HG02885 (cell line): ENCODE results near the gene ZNF460.
"Not testable (repeated sequence)": the region's sequence is repeated elsewhere in the genome, so short reads cannot be mapped to it uniquely, and the experiment has no call there.

Experiments
- ATAC-seq: cut with Tn5 transposase; IDR thresholded peaks from one replicate; pipeline ENCODE4 v1.9.1; 2021; ENCODE audit warnings: mild to moderate bottlenecking; ENCODE audit not compliant: unreplicated experiment, poor library complexity

Gene ZNF460

GRCh38 chr19:57280165-57280961, at the start of gene ZNF460:
Gene ZNF460 (plus strand): TSS chr19:57280485. CDS start chr19:57280807, 322 bp downstream.
- ATAC-seq = peak; percentile 79

GRCh38 chr19:57231686-57232085, 48.6 kb upstream of the ZNF460 start:
- no peak for ATAC-seq

- no peak for ATAC-seq
These were observed 47.1 kb upstream of the ZNF460 start for GRCh38 chr19:57233207-57233606.

GRCh38 chr19:57239982-57240310, 40.3 kb upstream of the ZNF460 start:
- ATAC-seq = no peak

- peak; percentile 94 for ATAC-seq
These were observed 39.8 kb upstream of the ZNF460 start, which contains the start of gene ZNF805 for GRCh38 chr19:57240311-57241090. Gene ZNF805 (plus strand): TSS chr19:57240632. CDS start chr19:57240892, 260 bp downstream.

GRCh38 chr19:57241176-57241575, 39.1 kb upstream of the ZNF460 start:
- ATAC-seq = no peak

GRCh38 chr19:57242821-57243220, 37.5 kb upstream of the ZNF460 start:
- no peak for ATAC-seq

GRCh38 chr19:57244513-57244912, 35.8 kb upstream of the ZNF460 start:
- ATAC-seq = no peak

- ATAC-seq = no peak
These were observed 35.2 kb upstream of the ZNF460 start for GRCh38 chr19:57245066-57245465.

- ATAC-seq = no peak
These were observed 34.3 kb upstream of the ZNF460 start for GRCh38 chr19:57245959-57246358.

GRCh38 chr19:57248646-57249045, 31.6 kb upstream of the ZNF460 start:
- ATAC-seq = no peak

- ATAC-seq = no peak
These were observed 31.0 kb upstream of the ZNF460 start for GRCh38 chr19:57249329-57249728.

- ATAC-seq = not testable (repeated sequence)
These were observed 26.5 kb upstream of the ZNF460 start for GRCh38 chr19:57253767-57254166.

GRCh38 chr19:57262044-57262443, 18.2 kb upstream of the ZNF460 start:
- no peak for ATAC-seq

GRCh38 chr19:57263244-57263741, 17.0 kb upstream of the ZNF460 start:
- no peak for ATAC-seq

GRCh38 chr19:57267291-57267690, 13.0 kb upstream of the ZNF460 start:
- ATAC-seq = no peak

GRCh38 chr19:57269515-57270250, 10.6 kb upstream of the ZNF460 start:
- no peak for ATAC-seq

- ATAC-seq = no peak
These were observed 9.0 kb upstream of the ZNF460 start for GRCh38 chr19:57271280-57271679.

GRCh38 chr19:57273014-57273413, 7.3 kb upstream of the ZNF460 start:
- no peak for ATAC-seq

- ATAC-seq = no peak
These were observed 3.9 kb upstream of the ZNF460 start for GRCh38 chr19:57276430-57276829.

- ATAC-seq = not testable (repeated sequence)
These were observed 1.8 kb upstream of the ZNF460 start for GRCh38 chr19:57278481-57278880.
